Sigmoid colon (tissue), 4 donors: Measurements from ENCODE around the gene BUB1.

Source experiments
- CTCF ChIP-seq, 4 experiments: fragments of 450-650 bp in 3 of 4; fragments of 200-600 bp in 1 of 4; IDR thresholded peaks; one replicate each; pipeline ENCODE4 v1.5.1; 2016 to 2019; ENCODE audit warnings: antibody characterized with exemption in 4 of 4, mild to moderate bottlenecking in 3 of 4, moderate library complexity in 2 of 4
- EP300 ChIP-seq, 4 donors: sonication (generic); formaldehyde crosslinking; IDR thresholded peaks; one replicate each; pipeline ENCODE4 v1.6.1; 2017; ENCODE audit warnings: antibody characterized with exemption in 4 of 4

GRCh38 chr2:110714452-110715224 is 36.8 kb upstream of the BUB1 start:
- TF ChIP-seq CTCF (IDR thresholded peaks at IDR 0.05), result no peak
- no peak for TF ChIP-seq EP300 (IDR thresholded peaks at IDR 0.05)
